Activated CD4-positive, alpha-beta T cell treated with anti-CD3 and anti-CD28 coated beads, Interleukin-2, amount 50 U/mL, for 24 hours (primary cell): Measurements from ENCODE around the gene PPIP5K1.

ENCODE experiments used
- DNase-seq, 2 donors: peaks; one replicate each; pipeline ENCODE4 v3.0.0-alpha.2; 2020; ENCODE audit warnings: low read depth in 1 of 2, low spot score in 1 of 2

The PPIP5K1 gene

GRCh38 chr15:43518197-43518761, 71.7 kb downstream of the PPIP5K1 start:
- DNase-seq, result no peak

DNA sequence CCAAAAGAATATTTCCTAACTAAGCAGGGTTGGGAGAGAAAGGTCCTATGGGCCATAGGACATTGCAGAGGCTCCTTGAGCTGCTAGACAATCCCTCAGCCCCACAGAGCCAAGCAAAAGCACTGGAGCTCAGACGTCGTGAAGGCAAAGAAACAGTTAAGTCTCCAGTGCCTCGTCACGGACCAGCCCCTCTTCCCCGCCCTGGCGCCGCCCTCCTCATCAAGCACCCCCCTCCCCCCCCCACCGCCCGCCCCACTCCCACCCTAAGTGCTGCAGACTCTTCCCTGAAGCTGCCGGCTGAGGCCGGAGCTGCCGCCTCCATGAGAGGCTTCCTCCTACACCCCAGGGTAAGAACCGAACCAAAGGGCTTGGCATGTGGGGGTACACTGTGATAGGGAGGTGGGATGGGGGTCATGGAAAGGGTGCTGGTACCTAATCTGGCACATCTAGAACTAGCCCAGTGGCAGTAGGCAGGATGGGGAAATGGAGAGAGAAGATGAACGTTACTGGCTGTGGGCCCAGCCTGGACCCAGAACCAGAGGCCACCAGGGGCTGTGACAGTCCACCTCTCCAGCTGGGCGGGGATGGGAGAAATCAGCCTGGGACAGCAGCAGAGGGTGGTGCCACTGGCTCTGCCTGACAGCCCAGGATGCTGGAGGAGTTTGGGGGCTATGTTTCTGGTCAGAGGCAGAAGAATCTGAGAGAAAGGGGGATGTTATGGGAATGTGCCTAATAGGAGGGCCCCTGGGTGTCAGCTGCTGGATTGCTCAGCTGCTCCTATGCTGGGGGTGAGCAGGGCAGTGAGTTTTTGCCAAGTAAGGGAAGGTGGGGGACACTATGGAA, 72.4 kb downstream of the PPIP5K1 start, which contains the start of gene MAP1A:
TSS of gene MAP1A (plus strand) at position 255 of the 843 bp plus-strand sequence. CDS start 3,866 bp downstream, outside the sequence.
- DNase-seq, result no peak

DNA sequence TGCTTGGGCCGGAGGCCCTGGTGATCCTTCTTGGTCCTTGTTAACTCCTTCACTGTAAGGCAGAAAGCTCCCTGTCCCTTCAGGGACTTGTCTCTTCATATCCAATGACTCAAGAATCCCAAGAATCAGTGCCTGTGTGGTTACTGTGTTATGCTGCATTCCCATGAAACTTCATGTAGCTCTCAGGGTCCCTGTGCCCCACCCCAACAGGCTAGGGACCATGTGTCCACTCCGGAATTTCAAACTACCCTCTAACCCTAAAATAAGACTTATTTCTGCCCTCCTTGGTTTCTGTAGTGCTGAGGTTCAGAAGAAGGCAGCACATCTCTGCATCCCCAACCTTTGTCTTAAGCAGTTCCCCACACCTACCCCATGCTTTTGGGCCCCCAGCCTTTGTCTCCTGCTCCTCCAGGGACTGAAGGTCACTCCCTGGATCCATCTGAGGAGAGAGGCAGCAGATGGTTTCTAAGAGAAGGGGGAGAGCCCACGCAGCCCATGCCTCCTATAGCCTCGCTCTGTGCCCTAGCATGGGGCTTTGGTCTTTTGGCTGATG, 73.1 kb downstream of the PPIP5K1 start:
- no peak for DNase-seq

- no peak for DNase-seq
Observed at GRCh38 chr15:43516185-43516584, 73.8 kb downstream of the PPIP5K1 start.

DNA sequence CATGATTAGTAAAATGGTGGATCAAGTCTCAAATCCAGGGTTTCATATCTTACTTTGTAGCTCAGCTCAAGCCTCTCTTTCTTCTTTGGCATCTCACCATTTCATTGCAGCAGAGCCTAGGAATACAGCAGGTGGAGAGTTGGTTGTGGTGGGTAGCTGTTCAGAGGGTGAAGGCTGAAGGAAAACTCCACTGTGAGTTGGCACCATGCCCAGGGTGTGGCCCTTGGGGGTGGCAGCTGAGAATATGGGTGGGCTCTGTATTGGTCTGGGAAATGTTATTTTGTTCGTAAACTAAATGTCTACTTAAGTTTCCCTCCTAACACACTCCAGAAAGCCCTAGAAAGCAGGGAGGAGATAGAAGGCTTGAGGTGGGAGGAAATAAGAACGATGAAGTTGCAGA, 74.3 kb downstream of the PPIP5K1 start:
- no peak for DNase-seq

DNA sequence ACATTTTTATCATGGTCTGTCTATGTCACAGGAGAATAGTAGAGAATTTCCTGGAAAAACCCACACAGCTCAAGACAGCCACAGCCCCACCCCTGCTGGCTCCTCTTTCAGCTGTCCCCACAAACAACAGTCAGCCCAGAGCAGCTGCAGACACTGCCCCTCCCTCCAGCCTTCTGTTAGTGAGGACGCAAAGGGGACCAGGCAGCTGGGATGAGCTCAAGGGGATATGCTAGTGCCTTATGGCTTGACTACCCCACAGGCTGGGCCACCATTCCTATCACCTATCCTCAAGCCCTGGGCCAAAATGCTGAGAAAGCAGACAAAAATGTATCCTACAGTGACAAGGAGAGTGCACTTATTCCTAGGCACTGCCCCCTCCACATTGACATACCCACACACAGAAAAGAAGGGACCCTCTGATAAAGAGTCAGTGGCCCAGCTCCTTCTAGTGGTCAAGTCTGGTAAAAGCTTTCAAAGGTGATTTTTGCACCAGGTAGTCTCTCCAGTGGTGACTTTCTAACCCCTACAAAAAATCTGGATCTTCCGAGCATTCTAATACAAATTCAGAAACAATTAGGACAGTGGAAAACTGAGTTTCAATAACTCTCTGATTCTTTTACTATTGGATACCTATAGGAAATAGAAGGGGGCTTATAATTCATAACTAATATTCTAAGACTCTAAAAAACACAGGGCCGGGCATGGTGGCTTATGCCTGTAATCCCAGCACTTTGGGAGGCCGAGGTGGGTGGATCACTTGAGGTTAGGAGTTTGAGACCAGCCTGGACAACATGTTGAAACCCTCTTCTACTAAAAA, 75.6 kb downstream of the PPIP5K1 start:
- no peak for DNase-seq

DNA sequence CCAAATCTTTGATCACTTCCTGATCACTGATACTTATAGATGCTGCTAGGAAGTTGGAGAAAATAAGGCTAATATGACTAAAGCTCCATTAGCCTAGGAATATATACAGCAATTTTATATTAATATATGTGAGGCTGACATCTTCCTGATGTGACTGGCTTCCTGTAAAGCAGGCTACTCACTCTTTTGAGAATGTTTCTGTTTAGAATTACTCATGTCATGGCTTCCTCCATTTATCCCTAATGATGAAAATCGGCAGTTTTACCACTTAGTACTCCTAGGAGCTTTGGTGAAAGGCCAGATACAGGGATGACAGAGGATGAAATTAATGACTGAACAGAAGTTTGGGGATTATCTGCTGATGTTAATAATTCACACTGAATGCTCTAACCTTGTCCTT, 76.5 kb downstream of the PPIP5K1 start:
- no peak for DNase-seq

- DNase-seq, result no peak
Observed at GRCh38 chr15:43511012-43511885, 78.8 kb downstream of the PPIP5K1 start.

DNA sequence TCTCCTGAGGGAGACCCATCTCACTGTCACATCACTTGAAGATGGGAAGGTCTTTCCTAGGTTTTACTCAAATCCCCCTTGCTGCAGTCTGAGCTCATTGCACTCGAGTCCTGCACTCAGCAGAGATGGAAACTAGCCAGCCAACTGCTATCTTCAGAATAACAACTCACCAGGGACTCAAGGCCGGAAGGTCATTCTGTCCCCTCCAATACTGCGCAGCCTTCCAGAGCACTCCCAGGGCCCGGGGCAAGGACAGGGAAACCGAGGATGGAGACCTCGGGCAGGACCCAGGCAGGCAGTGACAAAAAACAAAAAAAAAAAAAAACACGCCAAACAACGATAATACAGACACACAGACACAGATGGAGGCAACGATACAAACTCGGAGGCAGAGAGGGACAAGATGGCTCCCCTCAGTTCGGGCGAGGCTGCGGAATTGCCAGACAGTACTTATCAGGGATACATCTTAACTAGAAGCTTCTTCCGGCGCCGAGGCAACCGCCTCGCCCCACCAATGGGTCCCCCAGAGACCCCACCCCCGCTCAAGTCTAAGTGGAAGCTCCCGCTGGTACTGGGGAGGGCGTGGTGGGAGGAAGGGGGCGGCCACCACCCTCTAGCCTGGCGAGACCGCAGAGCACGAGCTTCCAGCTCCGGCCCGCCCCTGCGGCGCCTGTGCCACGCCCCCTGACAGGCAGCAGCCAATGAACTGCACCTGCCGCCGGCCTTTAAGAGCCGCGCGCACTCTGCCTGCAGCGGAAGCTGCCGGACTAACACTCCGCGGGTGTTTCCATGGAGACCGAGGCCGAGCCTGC, 79.6 kb downstream of the PPIP5K1 start:
- peak; percentile 87 to 95 for DNase-seq

GRCh38 chr15:43509660-43510199, 80.3 kb downstream of the PPIP5K1 start:
- DNase-seq, result no peak

DNA sequence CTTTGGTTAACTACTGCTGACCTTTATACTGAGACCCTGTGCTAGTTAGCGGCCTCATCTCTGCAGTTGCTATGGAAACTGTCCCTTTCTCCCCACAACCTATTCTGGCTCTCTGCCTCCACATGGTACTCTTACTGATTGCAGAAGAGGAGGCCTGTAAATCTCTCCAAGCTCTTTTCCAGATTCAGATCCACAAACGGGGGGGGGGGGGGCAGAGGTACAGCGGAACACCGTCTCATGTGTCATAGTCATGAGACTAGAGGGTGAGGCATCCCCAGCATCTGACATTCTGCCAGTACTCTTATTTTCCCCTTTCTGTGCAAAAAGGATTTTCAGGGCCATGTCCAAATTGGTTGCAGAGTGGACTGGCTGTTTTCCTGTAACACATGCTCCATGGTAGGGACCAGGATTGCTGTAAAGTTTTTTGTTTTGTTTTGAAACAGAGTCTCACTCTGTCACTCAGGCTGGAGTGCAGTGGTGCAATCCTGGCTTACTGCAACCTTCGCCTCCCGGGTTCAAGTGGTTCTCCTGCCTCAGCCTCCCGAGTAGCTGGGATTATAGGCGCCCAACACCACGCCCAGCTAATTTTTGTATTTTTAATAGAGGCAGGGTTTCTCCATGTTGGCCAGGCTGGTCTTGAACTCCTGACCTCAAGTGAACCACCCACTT, 80.9 kb downstream of the PPIP5K1 start:
- no peak for DNase-seq

- DNase-seq, result no peak
Observed at GRCh38 chr15:43508421-43508820, 81.6 kb downstream of the PPIP5K1 start.

- DNase-seq, result no peak
Observed at GRCh38 chr15:43505738-43506137, 84.3 kb downstream of the PPIP5K1 start.

DNA sequence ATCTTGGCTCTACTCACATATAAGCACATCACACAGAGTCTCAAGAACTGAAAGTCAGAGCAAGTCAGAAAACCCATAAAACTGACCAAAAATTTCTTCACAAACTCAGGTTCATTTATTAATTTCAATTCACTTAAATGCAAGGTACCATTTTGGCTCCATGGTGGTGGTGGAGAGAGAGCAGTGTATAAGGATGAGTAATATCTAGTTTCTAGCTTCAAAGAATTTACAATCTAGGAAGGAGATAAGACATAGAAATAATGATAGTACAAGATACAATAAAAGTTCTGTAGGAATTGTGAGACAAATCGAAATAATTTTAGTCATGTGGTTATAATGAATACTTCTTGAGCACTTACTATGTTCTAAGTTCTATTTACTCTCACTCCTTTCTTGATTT, 90.4 kb downstream of the PPIP5K1 start:
- no peak for DNase-seq

GRCh38 chr15:43498990-43499389, 91.0 kb downstream of the PPIP5K1 start:
- DNase-seq, result no peak

GRCh38 chr15:43493703-43494472, 96.1 kb downstream of the PPIP5K1 start:
- DNase-seq, result no peak

GRCh38 chr15:43492673-43493601, 97.1 kb downstream of the PPIP5K1 start, which contains the start of gene TP53BP1:
Gene TP53BP1, minus strand, starts transcription at chr15:43493156. Its CDS starts 113 bp downstream, at chr15:43493043.
- DNase-seq, result peak; percentile 83 to 94
